Measurements from ENCODE around the gene CYSRT1.

The CYSRT1 gene

GRCh38 chr9:137224830-137225694 lies at the start of gene CYSRT1:
Gene CYSRT1 (plus strand): TSS chr9:137225174. CDS start chr9:137225622, 448 bp downstream.
- DNase-seq, result no peak

GRCh38 chr9:137175345-137175961 lies 49.5 kb upstream of the CYSRT1 start:
- DNase-seq, result peak in 1 of 4 experiments; percentile 10

- DNase-seq, result no peak
Observed at GRCh38 chr9:137176302-137177182, 48.4 kb upstream of the CYSRT1 start.

- no peak for DNase-seq
Observed at GRCh38 chr9:137178201-137178938, 46.6 kb upstream of the CYSRT1 start.

GRCh38 chr9:137178939-137179630 lies 45.9 kb upstream of the CYSRT1 start:
- no peak for DNase-seq

GRCh38 chr9:137179761-137180160 lies 45.2 kb upstream of the CYSRT1 start:
- no peak for DNase-seq

- no peak for DNase-seq
Observed at GRCh38 chr9:137180491-137180890, 44.5 kb upstream of the CYSRT1 start.

GRCh38 chr9:137181680-137182079 lies 43.3 kb upstream of the CYSRT1 start:
- no peak for DNase-seq

- no peak for DNase-seq
Observed at GRCh38 chr9:137182836-137183235, 42.1 kb upstream of the CYSRT1 start.

GRCh38 chr9:137183980-137184595 lies 40.9 kb upstream of the CYSRT1 start:
- no peak for DNase-seq

- no peak for DNase-seq
Observed at GRCh38 chr9:137184881-137185660, 39.9 kb upstream of the CYSRT1 start.

- no peak for DNase-seq
Observed at GRCh38 chr9:137185921-137186320, 39.1 kb upstream of the CYSRT1 start.

- DNase-seq, result no peak
Observed at GRCh38 chr9:137186385-137186784, 38.6 kb upstream of the CYSRT1 start.

- no peak for DNase-seq
Observed at GRCh38 chr9:137187386-137187785, 37.6 kb upstream of the CYSRT1 start.

GRCh38 chr9:137188086-137188489 lies 36.9 kb upstream of the CYSRT1 start:
- no peak for DNase-seq

- peak; percentile 78 to 90 (median 86) for DNase-seq
Observed at GRCh38 chr9:137188490-137189296, 36.3 kb upstream of the CYSRT1 start, which contains the start of the genes ANAPC2 and SSNA1. Gene ANAPC2 (minus strand): TSS chr9:137188560. CDS start chr9:137188532, 28 bp downstream. Gene SSNA1 (plus strand): TSS chr9:137188676. CDS start chr9:137188727, 51 bp downstream.

- DNase-seq, result no peak
Observed at GRCh38 chr9:137189297-137190295, 35.4 kb upstream of the CYSRT1 start.

- DNase-seq, result no peak
Observed at GRCh38 chr9:137190315-137190856, 34.6 kb upstream of the CYSRT1 start.

Data from activated naive CD4-positive, alpha-beta T cell (primary cell).